Measurements from ENCODE around the gene ACTR3.

The ACTR3 gene

DNA sequence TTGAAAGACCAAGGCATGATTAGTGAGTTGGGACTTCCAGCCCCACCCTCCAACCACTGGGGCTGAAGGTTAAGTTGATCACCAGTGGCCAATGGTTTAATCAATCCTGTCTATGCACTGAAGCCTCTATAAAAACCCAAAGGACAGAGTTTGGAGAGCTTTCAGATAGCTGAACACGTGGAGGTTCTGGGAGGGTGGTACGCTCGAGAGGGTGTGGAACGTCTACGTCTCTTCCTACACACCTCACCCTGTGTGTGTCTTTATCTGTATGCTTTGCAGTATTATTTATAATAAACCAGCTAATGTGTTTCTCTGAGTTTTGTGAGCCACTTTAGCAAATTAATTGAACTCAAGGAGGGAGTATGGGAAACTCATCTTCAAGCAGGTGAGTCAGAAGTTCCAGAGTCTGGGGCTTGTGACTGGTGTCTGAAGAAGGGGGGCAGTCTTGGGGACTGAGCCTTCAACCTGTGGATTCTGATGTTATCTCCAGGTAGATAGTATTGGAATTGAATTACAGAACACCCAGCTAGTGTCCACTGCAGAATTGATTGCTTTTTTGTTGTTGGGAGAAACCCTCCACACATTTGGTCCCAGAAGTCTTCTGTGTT lies 20.3 kb downstream of the ACTR3 start:
- no peak for DNase-seq (ENCODE audit: extremely low read depth, insufficient read length)
- TF ChIP-seq CTCF (IDR thresholded peaks at IDR 0.05; ENCODE audit: insufficient read depth, low read length, poor library complexity, severe bottlenecking), result no peak
- Histone ChIP-seq H3K4me3 (replicated peaks; ENCODE audit: low read depth, low read length) (no peak overlapping the region), H3K36me3 (ENCODE audit: control insufficient read depth, insufficient read depth, low read length) (peaks cover 2% of the 10 kb centered on the region), H3K27me3 (replicated peaks; ENCODE audit: control insufficient read depth, insufficient read depth, low read length) (no peaks in the 10 kb centered on the region)

DNA sequence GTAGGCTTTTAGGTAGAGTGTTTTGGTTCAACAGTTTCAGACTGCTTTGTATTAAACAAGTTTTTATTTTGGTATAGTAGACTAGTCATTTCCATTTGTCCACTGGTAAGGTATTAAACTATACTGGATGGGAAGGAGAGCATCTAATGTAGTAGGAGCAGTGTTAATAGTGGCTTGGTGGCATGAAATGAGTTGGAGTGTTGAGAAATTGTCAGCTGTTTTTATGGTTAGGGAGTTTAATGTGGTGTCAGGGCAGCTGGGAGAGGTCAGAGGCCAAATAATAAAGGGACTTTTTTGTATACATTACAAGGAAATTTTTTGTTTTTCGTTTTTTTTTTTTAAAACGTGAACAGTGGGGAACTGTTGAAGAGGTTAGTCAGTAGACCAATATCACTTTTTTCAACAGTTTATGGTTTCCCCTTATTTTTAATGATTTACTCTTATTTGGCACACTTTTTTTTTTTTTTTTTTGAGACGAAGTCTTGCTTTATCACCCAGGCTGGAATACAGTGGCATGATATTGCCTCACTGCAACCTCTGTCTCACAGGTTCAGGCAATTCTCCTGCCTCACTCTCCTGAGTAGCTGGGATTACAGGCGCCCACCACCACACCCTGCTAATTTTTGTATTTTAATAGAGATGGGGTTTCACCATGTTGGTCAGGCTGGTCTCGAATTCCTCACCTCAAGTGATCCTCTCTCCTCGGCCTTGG lies 21.2 kb downstream of the ACTR3 start:
- DNase-seq (ENCODE audit: extremely low read depth, insufficient read length), result no peak
- Histone ChIP-seq H3K27me3 (replicated peaks; ENCODE audit: control insufficient read depth, insufficient read depth, low read length) (no peaks in the 10 kb centered on the region), H3K4me3 (replicated peaks; ENCODE audit: low read depth, low read length) (no peak overlapping the region), H3K36me3 (ENCODE audit: control insufficient read depth, insufficient read depth, low read length) (peaks cover 2% of the 10 kb centered on the region)
- TF ChIP-seq CTCF (IDR thresholded peaks at IDR 0.05; ENCODE audit: insufficient read depth, low read length, poor library complexity, severe bottlenecking), result no peak

DNA sequence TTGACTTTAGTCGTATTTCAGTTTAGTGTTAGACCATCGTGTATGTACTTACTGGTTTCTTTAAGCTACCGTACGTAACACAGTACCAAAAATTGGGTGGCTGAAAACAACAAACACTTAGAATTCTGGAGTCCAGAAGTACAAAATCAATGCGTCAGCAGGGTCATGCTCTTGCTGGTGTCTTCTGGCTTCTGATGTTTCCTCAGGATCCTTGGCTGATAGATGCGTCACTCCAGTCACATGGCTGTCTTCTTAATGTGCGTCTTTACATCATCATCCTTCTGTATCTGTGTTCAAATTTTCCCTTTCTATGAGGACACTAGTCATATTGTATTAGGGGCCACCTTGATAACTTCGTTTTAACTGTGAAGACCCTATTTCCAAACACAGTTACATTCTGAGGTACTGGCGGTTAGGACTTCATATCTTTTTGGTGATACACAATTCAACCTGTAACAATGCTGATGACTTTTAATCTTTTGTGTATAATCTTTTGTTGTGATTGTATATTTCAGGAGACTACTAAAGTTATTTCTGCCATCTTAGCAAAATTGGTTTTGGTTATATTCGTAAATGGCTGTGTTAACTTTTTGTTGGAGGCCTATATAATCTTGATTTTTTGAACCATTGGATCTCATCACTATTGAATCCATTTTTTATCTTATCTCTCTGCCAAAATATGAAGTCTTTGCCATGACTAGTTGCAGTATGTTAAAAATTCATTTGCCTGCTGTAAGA lies 25.4 kb downstream of the ACTR3 start:
- Histone ChIP-seq H3K27me3 (replicated peaks; ENCODE audit: control insufficient read depth, insufficient read depth, low read length) (no peaks in the 10 kb centered on the region), H3K4me3 (replicated peaks; ENCODE audit: low read depth, low read length) (no peak overlapping the region), H3K36me3 (ENCODE audit: control insufficient read depth, insufficient read depth, low read length) (peaks cover 2% of the 10 kb centered on the region)
- no peak for TF ChIP-seq CTCF (IDR thresholded peaks at IDR 0.05; ENCODE audit: insufficient read depth, low read length, poor library complexity, severe bottlenecking)
- DNase-seq (ENCODE audit: extremely low read depth, insufficient read length), result no peak

DNA sequence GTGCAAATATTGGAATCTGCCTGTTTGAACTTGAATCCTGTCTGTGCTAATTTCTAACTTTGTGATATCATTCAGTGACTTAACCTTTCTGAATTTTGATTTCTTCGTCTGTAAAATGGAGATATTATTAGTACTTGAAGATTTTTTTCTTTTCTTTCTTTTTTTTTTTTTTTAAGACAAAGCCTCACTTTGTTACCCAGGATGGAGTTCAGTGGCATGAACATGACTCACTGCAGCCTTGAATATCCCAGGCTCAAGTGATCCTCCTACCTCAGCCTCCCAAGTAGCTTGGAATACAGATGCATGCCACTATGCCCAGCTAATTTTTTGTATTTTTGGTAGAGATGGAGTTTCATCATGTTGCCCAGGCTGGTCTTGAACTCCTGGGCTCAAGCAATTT lies 28.3 kb downstream of the ACTR3 start:
- Histone ChIP-seq H3K27me3 (replicated peaks; ENCODE audit: control insufficient read depth, insufficient read depth, low read length) (no peaks in the 10 kb centered on the region), H3K36me3 (ENCODE audit: control insufficient read depth, insufficient read depth, low read length) (peaks cover 2% of the 10 kb centered on the region), H3K4me3 (replicated peaks; ENCODE audit: low read depth, low read length) (no peak overlapping the region)
- no peak for TF ChIP-seq CTCF (IDR thresholded peaks at IDR 0.05; ENCODE audit: insufficient read depth, low read length, poor library complexity, severe bottlenecking)
- DNase-seq (ENCODE audit: extremely low read depth, insufficient read length), result no peak

DNA sequence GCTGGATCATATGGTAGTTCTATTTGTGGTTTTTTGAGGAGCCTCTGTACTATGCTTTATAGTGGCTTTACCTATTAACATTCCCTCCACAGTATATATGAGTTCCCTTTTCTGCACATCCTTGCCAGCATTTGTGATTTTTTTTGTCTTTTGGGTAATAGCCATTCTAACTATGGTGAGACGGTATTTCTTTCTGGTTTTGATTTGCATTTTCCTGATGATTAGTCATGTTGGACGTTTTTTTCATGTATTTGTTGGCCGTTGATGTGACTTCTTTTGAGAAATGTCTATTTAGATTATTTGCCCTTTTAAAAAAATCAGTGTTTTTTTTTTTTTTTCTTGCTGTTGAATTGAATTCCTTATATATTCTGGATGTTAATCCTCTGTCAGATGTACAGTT lies 31.1 kb downstream of the ACTR3 start:
- no peak for TF ChIP-seq CTCF (IDR thresholded peaks at IDR 0.05; ENCODE audit: insufficient read depth, low read length, poor library complexity, severe bottlenecking)
- no peak for DNase-seq (ENCODE audit: extremely low read depth, insufficient read length)
- Histone ChIP-seq H3K4me3 (replicated peaks; ENCODE audit: low read depth, low read length) (no peak overlapping the region), H3K27me3 (replicated peaks; ENCODE audit: control insufficient read depth, insufficient read depth, low read length) (no peaks in the 10 kb centered on the region), H3K36me3 (ENCODE audit: control insufficient read depth, insufficient read depth, low read length) (no peaks in the 10 kb centered on the region; the same call in 1 of the 2 replicates)

Measured in GM06990 (cell line).